AG08395 (cell line): ENCODE data around the gene LMAN2.
"Not testable (repeated sequence)": the region's sequence is repeated elsewhere in the genome, so short reads cannot be mapped to it uniquely, and the experiment has no call there.

Experiments used
- DNase-seq: peaks from one replicate; pipeline ENCODE4 v3.0.0; 2012; ENCODE audit warnings: mixed read lengths, low spot score

LMAN2 gene

DNA sequence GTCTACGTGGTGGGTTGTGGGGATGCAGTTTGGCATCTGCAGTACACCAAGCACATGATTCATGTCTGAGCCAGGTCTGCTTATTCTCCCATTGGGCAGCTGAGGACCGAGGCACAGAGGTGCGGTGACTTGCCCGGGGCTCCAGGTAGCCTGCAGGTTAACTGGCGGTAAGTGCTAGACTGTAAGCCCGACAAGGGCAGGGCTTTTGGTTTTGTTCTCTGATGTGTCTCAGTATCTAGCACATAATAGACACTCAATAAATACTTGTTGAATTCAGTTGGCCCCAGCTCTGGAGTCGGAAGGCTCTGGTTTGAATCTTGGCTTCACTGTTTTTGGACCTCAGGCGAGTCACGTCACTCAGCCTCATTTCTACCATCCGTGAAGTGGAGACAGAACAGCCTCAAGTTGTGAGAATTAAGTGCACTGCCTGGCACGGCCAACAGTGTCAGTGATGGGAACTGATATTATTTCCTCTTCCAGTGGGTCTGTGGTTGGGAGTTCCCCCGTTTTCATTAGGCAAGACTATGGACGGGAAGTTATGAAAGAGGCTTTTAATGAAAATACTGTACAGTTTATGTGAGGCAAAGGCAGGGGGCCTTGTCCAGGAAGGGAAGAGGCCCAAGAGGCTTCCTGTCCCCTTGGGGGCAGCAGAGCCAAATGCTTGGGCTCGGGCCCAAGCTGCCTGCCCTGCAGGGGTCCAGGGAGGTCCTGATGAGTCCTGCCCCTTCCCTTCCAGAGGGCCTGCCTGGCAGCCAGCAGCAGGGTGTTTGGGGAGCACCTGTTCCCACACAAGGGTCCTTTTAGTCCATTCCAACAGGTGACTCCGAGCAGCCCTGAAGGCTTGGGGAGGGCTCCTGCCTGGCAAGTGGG, 44.6 kb downstream of the LMAN2 start:
- DNase-seq, result no peak

DNA sequence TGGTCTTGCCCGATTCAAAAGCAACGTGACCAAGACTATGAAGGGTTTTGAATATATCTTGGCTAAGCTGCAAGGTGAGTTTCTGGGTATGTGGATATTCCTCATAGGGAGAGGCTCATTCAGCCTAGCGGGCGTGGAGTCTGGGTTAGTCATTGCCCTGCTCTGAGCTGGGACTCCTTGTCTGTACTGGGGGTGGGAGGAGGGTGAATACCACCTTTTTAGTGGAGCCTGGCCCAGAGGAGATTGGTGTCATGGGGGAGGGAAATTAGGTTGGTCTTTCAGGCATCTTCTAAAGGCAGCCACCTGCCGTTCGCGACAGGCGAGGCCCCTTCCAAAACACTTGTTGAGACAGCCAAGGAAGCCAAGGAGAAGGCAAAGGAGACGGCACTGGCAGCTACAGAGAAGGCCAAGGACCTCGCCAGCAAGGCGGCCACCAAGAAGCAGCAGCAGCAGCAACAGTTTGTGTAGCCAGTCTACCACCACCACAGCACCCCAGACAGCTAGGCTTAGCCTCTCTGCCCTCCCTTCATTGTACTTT, 45.3 kb downstream of the LMAN2 start:
- DNase-seq, result not testable (repeated sequence)

GRCh38 chr5:177304392-177305119, 46.9 kb downstream of the LMAN2 start:
- no peak for DNase-seq

- no peak for DNase-seq
Measured at GRCh38 chr5:177303925-177304391, 47.5 kb downstream of the LMAN2 start.

- peak; percentile 93 for DNase-seq
Measured at GRCh38 chr5:177303121-177303924, 48.1 kb downstream of the LMAN2 start, which contains the start of the genes PRELID1 and RAB24. PRELID1 (plus strand) TSS chr5:177303799; CDS start chr5:177303986, 187 bp downstream. RAB24 (minus strand) TSS chr5:177303719; CDS start chr5:177303288, 431 bp downstream.

DNA sequence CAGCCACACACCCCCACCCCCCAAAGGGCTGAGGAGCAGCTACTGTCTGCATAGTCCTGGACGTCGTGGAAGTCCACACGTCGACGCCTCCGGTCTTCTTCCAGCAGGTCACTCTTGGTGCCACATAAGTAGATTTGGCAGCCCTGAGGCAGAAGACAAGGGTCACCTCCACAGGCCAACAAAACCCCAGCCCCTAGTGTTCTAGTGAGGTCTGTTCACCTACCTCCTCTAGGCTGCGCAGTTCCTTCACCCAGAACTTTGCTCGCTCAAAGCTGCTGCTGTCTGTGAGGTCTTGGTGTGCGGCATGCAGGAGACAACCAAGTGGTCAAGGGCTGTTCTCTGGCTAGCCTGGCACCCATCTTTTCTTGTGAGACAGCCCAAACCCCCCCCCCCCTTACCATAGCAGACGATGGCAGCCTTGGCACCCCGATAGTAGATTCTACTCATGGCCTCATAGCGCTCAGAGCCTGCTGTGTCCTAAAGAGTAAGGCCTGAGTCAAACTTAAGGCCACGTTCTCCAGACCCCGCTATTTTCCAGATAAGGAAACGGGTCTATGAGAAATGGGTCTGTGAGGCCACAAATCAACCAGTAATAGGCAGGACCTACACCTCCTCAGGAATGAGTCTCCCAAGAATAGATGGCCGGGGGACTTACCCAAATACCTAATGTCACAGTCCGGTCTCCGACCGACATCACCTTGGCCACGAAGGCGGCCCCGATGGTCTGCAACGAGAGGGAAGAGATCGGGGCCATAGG, 48.9 kb downstream of the LMAN2 start:
- DNase-seq, result no peak

DNA sequence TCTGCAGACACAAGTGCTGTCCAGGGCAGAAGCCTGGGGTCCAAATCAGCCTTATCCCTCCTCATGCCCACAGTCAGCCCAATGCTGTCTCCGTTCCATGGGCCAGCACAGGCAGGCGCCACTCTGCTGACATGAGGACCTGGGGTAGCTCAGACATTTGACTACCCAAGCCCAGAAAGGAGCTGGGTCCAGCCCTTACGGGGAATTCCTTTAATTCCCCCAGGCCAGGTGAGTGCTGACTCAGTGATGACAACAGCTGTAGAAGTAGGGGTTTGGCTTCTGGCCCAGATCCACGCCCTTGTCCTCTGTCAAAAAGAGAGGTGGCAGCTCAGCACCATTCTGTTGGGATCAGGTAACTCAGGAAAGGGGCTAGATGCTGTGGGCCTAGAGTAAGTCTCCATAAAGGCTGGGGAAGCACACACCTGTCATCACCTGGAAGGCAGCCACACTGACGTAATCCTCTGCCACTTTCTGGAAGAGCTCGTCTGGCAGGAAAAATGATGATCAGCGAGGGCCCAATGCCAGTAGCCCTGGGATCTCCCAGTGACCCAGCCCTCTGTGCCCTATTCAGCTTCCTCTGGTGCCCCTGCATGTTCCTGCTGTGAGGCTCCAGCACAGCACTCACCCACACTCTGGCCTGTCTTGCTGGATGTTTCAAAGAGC, 49.8 kb downstream of the LMAN2 start:
- no peak for DNase-seq

DNA sequence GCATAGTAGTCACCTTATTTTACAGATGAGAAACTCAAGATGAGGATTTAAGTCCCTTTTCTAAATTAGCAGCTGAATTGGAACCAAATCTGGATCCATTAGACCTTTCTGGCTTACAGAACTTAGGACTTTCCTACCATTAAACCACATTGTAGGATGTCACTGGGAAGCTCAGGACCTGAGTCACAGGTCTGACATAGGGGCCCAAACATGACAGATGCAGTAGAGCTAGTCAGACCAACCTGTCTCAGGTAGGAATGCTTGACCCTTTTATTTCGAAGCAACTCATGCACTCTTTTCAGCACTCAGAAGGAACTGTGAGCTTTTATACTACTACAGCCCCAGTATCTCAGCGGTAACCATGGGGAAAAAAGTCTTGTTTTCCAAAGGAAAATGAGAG, 50.5 kb downstream of the LMAN2 start:
- no peak for DNase-seq

GRCh38 chr5:177300236-177300880, 51.1 kb downstream of the LMAN2 start:
- peak; percentile 55 for DNase-seq

DNA sequence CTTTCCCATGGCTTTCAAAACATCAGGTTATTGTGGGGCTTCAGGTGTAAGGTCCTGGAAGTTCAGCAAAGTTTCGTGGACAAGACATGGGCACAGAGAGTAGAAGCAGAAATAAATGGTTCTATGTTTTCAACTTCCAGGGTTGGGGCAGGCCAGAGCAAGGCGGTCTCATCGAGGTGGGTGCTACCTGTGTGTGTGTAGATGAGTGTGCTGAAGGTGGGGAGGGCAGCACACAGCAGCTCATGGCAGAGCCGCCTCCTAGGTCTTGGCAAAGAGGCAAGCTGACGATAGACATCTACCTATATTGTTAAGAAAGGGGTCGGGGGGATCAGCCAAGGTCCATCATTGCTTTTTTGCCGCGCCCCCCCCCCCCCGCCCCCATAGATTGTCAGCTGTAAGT, 51.8 kb downstream of the LMAN2 start:
- DNase-seq, result no peak

GRCh38 chr5:177297922-177298321, 53.5 kb downstream of the LMAN2 start:
- no peak for DNase-seq

- DNase-seq, result no peak
Measured at GRCh38 chr5:177296581-177296980, 54.9 kb downstream of the LMAN2 start.

- DNase-seq, result no peak
Measured at GRCh38 chr5:177295924-177296323, 55.5 kb downstream of the LMAN2 start.

GRCh38 chr5:177294632-177295031, 56.8 kb downstream of the LMAN2 start:
- no peak for DNase-seq

- no peak for DNase-seq
Measured at GRCh38 chr5:177293819-177294581, 57.5 kb downstream of the LMAN2 start.

- DNase-seq, result no peak
Measured at GRCh38 chr5:177291735-177292134, 59.7 kb downstream of the LMAN2 start.

DNA sequence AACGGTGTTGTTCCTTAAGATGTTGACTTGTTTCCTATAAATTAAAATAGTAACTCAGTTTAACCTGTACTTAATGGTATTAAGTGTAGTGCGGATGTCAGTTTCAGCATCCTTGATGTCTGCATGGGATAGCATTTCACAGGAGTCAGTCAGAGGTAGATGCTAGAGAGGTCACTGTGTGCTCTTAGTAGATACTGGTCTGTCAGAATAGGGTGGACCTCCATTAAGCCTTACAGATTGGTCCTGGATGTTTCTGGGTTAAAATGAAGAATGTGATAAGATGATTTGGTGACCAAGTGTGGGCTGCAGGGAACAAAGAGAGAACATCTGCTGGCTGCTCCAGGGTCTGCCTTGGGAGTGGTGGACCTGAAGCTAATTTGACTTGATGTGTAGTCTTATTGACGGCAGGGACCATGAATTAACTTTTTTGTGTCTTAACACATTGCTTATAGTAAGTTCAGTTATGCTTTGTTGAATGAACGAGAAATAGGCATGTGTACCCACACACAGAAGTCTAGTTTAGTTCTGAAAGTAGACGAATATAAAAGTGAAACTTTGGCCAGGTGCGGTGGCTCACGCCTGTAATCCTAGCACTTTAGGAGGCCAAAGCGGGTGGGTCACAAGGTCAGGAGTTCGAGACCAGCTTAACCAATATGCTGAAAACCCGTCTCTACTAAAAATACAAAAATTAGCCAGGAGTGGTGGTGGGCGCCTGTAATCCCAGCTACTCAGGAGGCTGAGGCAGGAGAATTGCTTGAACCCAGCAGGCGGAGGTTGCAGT, 60.5 kb downstream of the LMAN2 start:
- no peak for DNase-seq

DNA sequence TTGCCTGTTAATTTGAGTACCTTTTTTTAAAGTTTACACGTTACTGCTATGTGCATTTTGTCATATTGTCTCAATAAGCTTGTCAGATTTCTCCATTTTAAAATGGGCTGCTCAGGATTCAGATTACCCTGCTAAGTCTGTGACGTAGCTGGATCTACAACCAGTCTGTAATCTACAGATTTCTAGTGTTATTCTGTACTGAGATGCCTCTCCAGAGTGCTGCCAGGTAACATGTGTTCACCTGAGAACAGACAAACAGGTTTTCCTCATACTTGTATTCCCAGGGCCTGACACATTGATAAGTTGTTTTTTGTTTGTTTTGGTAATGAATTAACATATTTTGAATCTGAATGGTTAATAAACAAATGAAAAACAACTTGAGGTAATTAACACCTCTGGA, 63.3 kb downstream of the LMAN2 start:
- DNase-seq, result no peak
